Liver (tissue), 9 donors: ENCODE measurements around the gene HYLS1. TPM values are rescaled to one million over a fixed set of nuclear protein-coding genes. Genes with fewer than 3 reads are reported as not detected.

ENCODE experiments used
- DNase-seq: peaks from one replicate; pipeline ENCODE4 v3.0.0-alpha.2; 2017; ENCODE audit warnings: low spot score
- H3K27ac ChIP-seq, 2 donors: one replicate each; pipeline ENCODE4 v1.7.0; 2013; ENCODE audit warnings: inconsistent platforms in 2 of 2, low read length in 2 of 2, control low read depth in 1 of 2, low read depth in 1 of 2, mild to moderate bottlenecking in 1 of 2
- H3K27me3 ChIP-seq, 4 donors: one replicate each; pipeline versions ENCODE4 v1.6.1 to v1.7.0; 2013; ENCODE audit warnings: low read length in 3 of 4, inconsistent platforms in 1 of 4, mild to moderate bottlenecking in 1 of 4, moderate library complexity in 1 of 4; ENCODE audit not compliant: control insufficient read depth in 4 of 4, insufficient read depth in 4 of 4
- H3K36me3 ChIP-seq, 4 donors: one replicate each; pipeline versions ENCODE4 v1.6.1 to v1.7.0; 2013; ENCODE audit warnings: low read length in 3 of 4, mild to moderate bottlenecking in 3 of 4, low read depth in 1 of 4, moderate library complexity in 1 of 4; ENCODE audit not compliant: control insufficient read depth in 4 of 4, insufficient read depth in 3 of 4
- H3K4me1 ChIP-seq, 4 donors: one replicate each; pipeline versions ENCODE4 v1.6.1 to v1.7.0; 2013; ENCODE audit warnings: low read length in 3 of 4, mild to moderate bottlenecking in 3 of 4, moderate library complexity in 1 of 4; ENCODE audit not compliant: control insufficient read depth in 4 of 4, insufficient read depth in 4 of 4
- H3K4me3 ChIP-seq, 3 donors: one replicate each; pipeline versions ENCODE4 v1.6.1 to v1.7.0; 2013; ENCODE audit warnings: low read length in 3 of 3, control low read depth in 1 of 3, low read depth in 1 of 3, mild to moderate bottlenecking in 1 of 3
- H3K9ac ChIP-seq, 2 donors: one replicate each; pipeline ENCODE4 v1.7.0; 2013; ENCODE audit warnings: low read length in 2 of 2, mild to moderate bottlenecking in 2 of 2, moderate library complexity in 2 of 2, control low read depth in 1 of 2, low read depth in 1 of 2
- H3K9me3 ChIP-seq, 4 donors: one replicate each; pipeline versions ENCODE4 v1.6.1 to v1.7.0; 2013; ENCODE audit warnings: low read length in 3 of 4; ENCODE audit not compliant: control insufficient read depth in 4 of 4
- GABPA ChIP-seq, 2 donors: IDR thresholded peaks in 1 of 2; conservative IDR thresholded peaks in 1 of 2; 2 replicates each; pipeline ENCODE4 v1.6.1; 2016; ENCODE audit warnings: antibody characterized with exemption in 2 of 2, mild to moderate bottlenecking in 1 of 2, moderate library complexity in 1 of 2
- HNF4A ChIP-seq, 2 donors: conservative IDR thresholded peaks; 2 replicates each; pipeline ENCODE4 v1.6.1; 2016; ENCODE audit warnings: antibody characterized with exemption in 2 of 2, mild to moderate bottlenecking in 2 of 2
- HNF4G ChIP-seq: IDR thresholded peaks from 2 replicates; pipeline ENCODE4 v1.6.1; 2016; ENCODE audit warnings: antibody characterized with exemption
- JUND ChIP-seq, 2 donors: IDR thresholded peaks; 2 replicates each; pipeline ENCODE4 v1.6.1; 2016; ENCODE audit warnings: antibody characterized with exemption in 2 of 2
- NR2F2 ChIP-seq: IDR thresholded peaks from 2 replicates; pipeline ENCODE4 v1.6.1; 2016; ENCODE audit warnings: antibody characterized with exemption
- RAD21 ChIP-seq, 2 donors: IDR thresholded peaks; 2 replicates each; pipeline ENCODE4 v1.6.1; 2016; ENCODE audit warnings: antibody characterized with exemption in 2 of 2, mild to moderate bottlenecking in 2 of 2
- RXRA ChIP-seq, 2 donors: IDR thresholded peaks; 2 replicates each; pipeline ENCODE4 v1.6.1; 2017 to 2018; ENCODE audit warnings: antibody characterized with exemption in 2 of 2, mild to moderate bottlenecking in 1 of 2
- SP1 ChIP-seq: IDR thresholded peaks from 2 replicates; pipeline ENCODE4 v1.6.1; 2018; ENCODE audit warnings: antibody characterized with exemption, mild to moderate bottlenecking
- TAF1 ChIP-seq: conservative IDR thresholded peaks from 2 replicates; pipeline ENCODE4 v1.6.1; 2016; ENCODE audit warnings: antibody characterized with exemption, mild to moderate bottlenecking
- YY1 ChIP-seq: IDR thresholded peaks from 2 replicates; pipeline ENCODE4 v1.6.1; 2016; ENCODE audit warnings: antibody characterized with exemption, mild to moderate bottlenecking
- WGBS: extraction: QIAGEN DNeasy Blood & Tissue Kit; methylation state at CpG from one replicate; pipeline ENCODE4 v1.1.7; 2013; 5-methylcytosine and 5-hydroxymethylcytosine counted together
- polyA plus RNA-seq, 2 donors: library from polyadenylated mRNA; stranded (reverse) in 1 of 2; unstranded in 1 of 2; fragments of 200-250 nt in 1 of 2; fragments of >200 nt in 1 of 2; fragmentation: Nextera tagmentation in 1 of 2; extraction: Ambion mirVana in 1 of 2; gene quantifications; one replicate each; pipeline versions ENCODE4 v1.2.1 to v1.2.3, GENCODE V29; 2013 to 2015
- total RNA-seq, 2 donors: library from RNA; depleted of rRNA; stranded (reverse); fragments of >200 nt; gene quantifications; one replicate each; pipeline ENCODE4 v1.2.3, GENCODE V29; 2014
- TF ChIP-seq, protein P1 (sequence below): IDR thresholded peaks from 2 replicates; pipeline ENCODE4 v1.6.1; 2016; ENCODE audit warnings: antibody characterized with exemption
- TF ChIP-seq, protein P2 (sequence below): IDR thresholded peaks from 2 replicates; pipeline ENCODE4 v1.6.1; 2016; ENCODE audit warnings: antibody characterized with exemption, mild to moderate bottlenecking
- TF ChIP-seq, protein P3 (sequence below): IDR thresholded peaks from 2 replicates; pipeline ENCODE4 v1.6.1; 2016; ENCODE audit warnings: antibody characterized with exemption
- TF ChIP-seq, protein P4 (sequence below): IDR thresholded peaks from 2 replicates; pipeline ENCODE4 v1.6.1; 2016; ENCODE audit warnings: antibody characterized with exemption
- donor health status: healthy.
- donor health status: healthy.
- donor health status: healthy.
- donor health status: healthy.
- donor health status: healthy.

HYLS1 gene
- total and polyA plus RNA-seq, 4 donors, result 1.9 to 4.9 (median 3.7) TPM

DNA sequence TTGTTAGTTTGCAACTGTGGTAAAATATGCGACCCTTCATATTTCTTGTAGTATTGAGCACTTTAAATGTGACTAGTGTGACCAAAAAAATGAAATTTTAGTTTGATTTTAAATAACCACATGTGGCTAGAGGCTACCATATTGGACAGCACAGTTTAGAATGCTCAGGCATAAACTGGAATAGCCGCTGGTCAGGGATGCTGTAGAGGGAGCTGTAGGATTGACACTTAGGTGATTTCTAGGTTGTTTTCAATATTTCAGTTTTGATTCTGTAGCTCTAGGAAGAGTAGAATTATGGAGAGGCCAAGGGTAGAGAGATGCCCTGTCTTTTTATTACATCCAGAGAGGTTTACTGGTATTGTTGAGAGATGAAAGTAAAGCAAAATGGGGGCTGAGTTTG is 47.6 kb downstream of the HYLS1 start (continued):
- no peak for TF ChIP-seq JUND (IDR thresholded peaks at IDR 0.05)
- TF ChIP-seq GABPA (IDR thresholded peaks at IDR 0.05 in 1 of 2, conservative IDR thresholded peaks at IDR 0.05 in 1 of 2), result no peak
- no peak for TF ChIP-seq TAF1

DNA sequence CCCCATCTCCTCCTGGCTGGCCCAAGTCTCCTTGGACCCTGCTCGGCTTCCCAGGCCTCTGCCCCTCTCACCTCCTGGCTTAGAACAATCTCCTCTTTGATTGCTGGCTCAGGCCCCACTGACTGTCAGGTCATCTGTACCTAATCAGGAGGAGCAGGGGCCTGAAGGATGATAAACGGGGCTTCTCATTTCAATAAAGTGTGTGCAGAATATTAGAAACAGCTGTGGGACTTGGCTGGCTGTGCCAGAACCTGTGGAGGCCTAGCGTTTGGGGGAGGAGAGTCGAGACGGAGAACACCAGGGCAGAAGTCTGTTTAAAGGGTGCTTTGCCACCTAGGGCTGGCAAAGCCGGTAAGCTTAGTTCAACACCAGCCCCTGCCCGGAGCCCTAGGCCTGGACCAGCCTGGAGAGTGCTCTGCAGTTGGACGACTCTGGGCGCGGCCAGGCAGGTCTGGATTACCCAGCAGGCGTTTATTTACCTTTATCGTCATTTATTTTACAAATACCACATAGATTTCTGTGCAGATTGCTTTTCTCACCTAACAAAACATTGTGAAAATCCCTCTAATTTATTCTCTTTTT is 48.2 kb downstream of the HYLS1 start:
- H3K9ac ChIP-seq, result no peak overlapping the region
- 82% methylated on average over 12 of the region's 12 CpGs for WGBS
- DNase-seq, result peak; percentile 27

DNA sequence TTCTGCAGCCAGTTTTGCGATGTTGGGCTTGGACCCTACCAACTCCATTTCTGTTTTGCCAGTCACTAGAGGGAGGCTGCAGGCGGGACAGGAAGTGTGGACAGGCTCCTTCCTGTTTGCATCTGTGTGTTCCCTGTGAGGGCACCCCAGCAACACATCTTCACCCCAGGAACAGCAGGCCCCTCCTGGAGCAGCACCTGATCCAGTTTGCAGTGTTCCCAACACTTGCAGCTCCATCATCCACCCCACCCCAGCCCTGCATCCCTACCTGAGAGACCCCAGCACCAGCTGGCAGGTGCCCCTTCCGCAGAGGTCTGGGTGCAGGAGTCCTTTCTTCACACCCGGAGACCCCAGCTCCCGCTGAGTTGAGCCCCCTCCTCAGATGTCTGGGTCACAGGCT is 51.0 kb downstream of the HYLS1 start:
- Histone ChIP-seq H3K27me3 (no peaks in the 10 kb centered on the region), H3K9me3 (no peaks in the 10 kb centered on the region), H3K4me1 (peaks cover 0 to 5% (median 1%) of the 10 kb centered on the region in 4 donors), H3K9ac (no peak overlapping the region), H3K4me3 (no peak overlapping the region), H3K36me3 (no peaks in the 10 kb centered on the region), H3K27ac (no peak overlapping the region)
- DNase-seq, result peak; percentile 19
- TF ChIP-seq NR2F2 (no peak), RXRA (IDR thresholded peaks at IDR 0.05) (no peak), YY1 (no peak), SP1 (no peak)
- TF ChIP-seq, protein P1, sequence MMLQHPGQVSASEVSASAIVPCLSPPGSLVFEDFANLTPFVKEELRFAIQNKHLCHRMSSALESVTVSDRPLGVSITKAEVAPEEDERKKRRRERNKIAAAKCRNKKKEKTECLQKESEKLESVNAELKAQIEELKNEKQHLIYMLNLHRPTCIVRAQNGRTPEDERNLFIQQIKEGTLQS, result no peak
- WGBS, result 90% methylated on average over 5 of the region's 5 CpGs

More for the DNA sequence above, 48.2 kb downstream of the HYLS1 start:
- Histone ChIP-seq H3K27me3 (no peaks in the 10 kb centered on the region), H3K27ac (no peak overlapping the region), H3K4me3 (no peak overlapping the region), H3K9me3 (no peaks in the 10 kb centered on the region), H3K36me3 (no peaks in the 10 kb centered on the region), H3K4me1 (no peaks in the 10 kb centered on the region)
- TF ChIP-seq, protein P2, sequence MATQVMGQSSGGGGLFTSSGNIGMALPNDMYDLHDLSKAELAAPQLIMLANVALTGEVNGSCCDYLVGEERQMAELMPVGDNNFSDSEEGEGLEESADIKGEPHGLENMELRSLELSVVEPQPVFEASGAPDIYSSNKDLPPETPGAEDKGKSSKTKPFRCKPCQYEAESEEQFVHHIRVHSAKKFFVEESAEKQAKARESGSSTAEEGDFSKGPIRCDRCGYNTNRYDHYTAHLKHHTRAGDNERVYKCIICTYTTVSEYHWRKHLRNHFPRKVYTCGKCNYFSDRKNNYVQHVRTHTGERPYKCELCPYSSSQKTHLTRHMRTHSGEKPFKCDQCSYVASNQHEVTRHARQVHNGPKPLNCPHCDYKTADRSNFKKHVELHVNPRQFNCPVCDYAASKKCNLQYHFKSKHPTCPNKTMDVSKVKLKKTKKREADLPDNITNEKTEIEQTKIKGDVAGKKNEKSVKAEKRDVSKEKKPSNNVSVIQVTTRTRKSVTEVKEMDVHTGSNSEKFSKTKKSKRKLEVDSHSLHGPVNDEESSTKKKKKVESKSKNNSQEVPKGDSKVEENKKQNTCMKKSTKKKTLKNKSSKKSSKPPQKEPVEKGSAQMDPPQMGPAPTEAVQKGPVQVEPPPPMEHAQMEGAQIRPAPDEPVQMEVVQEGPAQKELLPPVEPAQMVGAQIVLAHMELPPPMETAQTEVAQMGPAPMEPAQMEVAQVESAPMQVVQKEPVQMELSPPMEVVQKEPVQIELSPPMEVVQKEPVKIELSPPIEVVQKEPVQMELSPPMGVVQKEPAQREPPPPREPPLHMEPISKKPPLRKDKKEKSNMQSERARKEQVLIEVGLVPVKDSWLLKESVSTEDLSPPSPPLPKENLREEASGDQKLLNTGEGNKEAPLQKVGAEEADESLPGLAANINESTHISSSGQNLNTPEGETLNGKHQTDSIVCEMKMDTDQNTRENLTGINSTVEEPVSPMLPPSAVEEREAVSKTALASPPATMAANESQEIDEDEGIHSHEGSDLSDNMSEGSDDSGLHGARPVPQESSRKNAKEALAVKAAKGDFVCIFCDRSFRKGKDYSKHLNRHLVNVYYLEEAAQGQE, result no peak
- TF ChIP-seq, protein P3, sequence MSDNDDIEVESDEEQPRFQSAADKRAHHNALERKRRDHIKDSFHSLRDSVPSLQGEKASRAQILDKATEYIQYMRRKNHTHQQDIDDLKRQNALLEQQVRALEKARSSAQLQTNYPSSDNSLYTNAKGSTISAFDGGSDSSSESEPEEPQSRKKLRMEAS, result no peak
- TF ChIP-seq HNF4G, result no peak
- no peak for TF ChIP-seq RXRA (IDR thresholded peaks at IDR 0.05)
- no peak for TF ChIP-seq GABPA (IDR thresholded peaks at IDR 0.05 in 1 of 2, conservative IDR thresholded peaks at IDR 0.05 in 1 of 2)
- TF ChIP-seq RAD21 (IDR thresholded peaks at IDR 0.05), result no peak
- TF ChIP-seq, protein P4, sequence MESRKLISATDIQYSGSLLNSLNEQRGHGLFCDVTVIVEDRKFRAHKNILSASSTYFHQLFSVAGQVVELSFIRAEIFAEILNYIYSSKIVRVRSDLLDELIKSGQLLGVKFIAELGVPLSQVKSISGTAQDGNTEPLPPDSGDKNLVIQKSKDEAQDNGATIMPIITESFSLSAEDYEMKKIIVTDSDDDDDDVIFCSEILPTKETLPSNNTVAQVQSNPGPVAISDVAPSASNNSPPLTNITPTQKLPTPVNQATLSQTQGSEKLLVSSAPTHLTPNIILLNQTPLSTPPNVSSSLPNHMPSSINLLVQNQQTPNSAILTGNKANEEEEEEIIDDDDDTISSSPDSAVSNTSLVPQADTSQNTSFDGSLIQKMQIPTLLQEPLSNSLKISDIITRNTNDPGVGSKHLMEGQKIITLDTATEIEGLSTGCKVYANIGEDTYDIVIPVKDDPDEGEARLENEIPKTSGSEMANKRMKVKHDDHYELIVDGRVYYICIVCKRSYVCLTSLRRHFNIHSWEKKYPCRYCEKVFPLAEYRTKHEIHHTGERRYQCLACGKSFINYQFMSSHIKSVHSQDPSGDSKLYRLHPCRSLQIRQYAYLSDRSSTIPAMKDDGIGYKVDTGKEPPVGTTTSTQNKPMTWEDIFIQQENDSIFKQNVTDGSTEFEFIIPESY, result no peak
- no peak for TF ChIP-seq HNF4A (conservative IDR thresholded peaks at IDR 0.05)
- TF ChIP-seq JUND (IDR thresholded peaks at IDR 0.05), result no peak
